Stomach (tissue), 4 donors: ENCODE measurements around the gene TMEM245.

Experiments used
- CTCF ChIP-seq, 7 experiments: fragments of 450-650 bp in 4 of 7; fragments of 200-600 bp in 3 of 7; sonication (generic) in 3 of 7; IDR thresholded peaks; one replicate each; pipeline ENCODE4 v1.5.1; 2016 to 2019; ENCODE audit warnings: antibody characterized with exemption in 7 of 7, control low read depth in 2 of 7, mild to moderate bottlenecking in 1 of 7
- POLR2A ChIP-seq, 4 donors: fragments of 450-650 bp; IDR thresholded peaks; one replicate each; pipeline ENCODE4 v1.6.1; 2016; ENCODE audit warnings: antibody characterized with exemption in 4 of 4, control low read depth in 2 of 4, mild to moderate bottlenecking in 1 of 4, moderate library complexity in 1 of 4
- POLR2AphosphoS5 ChIP-seq, 3 donors: sonication (generic); formaldehyde crosslinking; IDR thresholded peaks; one replicate each; pipeline ENCODE4 v1.6.1; 2016; ENCODE audit warnings: antibody characterized with exemption in 3 of 3

GRCh38 chr9:109166171-109166770, 46.5 kb upstream of the TMEM245 start:
- no peak for TF ChIP-seq CTCF (IDR thresholded peaks at IDR 0.05)
- TF ChIP-seq POLR2A (IDR thresholded peaks at IDR 0.05) = no peak
- no peak for TF ChIP-seq POLR2AphosphoS5 (IDR thresholded peaks at IDR 0.05)
